Lung (tissue), 12 donors: ENCODE results near the gene TMEM30A. TPM values are rescaled to one million over a fixed set of nuclear protein-coding genes. Genes with fewer than 3 reads are reported as not detected.

ENCODE experiments used
- ATAC-seq: fragments of 200-7000 bp; cut with Tn5 transposase; one replicate; pipeline ENCODE4 v1.9.1; 2020; ENCODE audit warnings: moderate number of reproducible peaks; ENCODE audit not compliant: insufficient read depth, low FRiP score
- DNase-seq, 3 donors: peaks; one replicate each; pipeline ENCODE4 v3.0.0-alpha.2; 2013 to 2017
- H3K27ac ChIP-seq, 2 donors: one replicate each; pipeline ENCODE4 v1.5.1; 2013; ENCODE audit warnings: mild to moderate bottlenecking in 2 of 2, moderate library complexity in 2 of 2, control low read depth in 1 of 2, inconsistent platforms in 1 of 2, low read depth in 1 of 2, low read length in 1 of 2
- H3K27me3 ChIP-seq, 3 donors: one replicate each; pipeline ENCODE4 v1.5.1; 2013; ENCODE audit warnings: low read length in 2 of 3; ENCODE audit not compliant: control insufficient read depth in 3 of 3, insufficient read depth in 3 of 3
- H3K36me3 ChIP-seq, 4 donors: one replicate each; pipeline ENCODE4 v1.5.1; 2013; ENCODE audit warnings: low read length in 4 of 4, mild to moderate bottlenecking in 1 of 4, moderate library complexity in 1 of 4; ENCODE audit not compliant: control insufficient read depth in 4 of 4, insufficient read depth in 4 of 4
- H3K4me1 ChIP-seq, 5 donors: one replicate each; pipeline ENCODE4 v1.5.1; 2013; ENCODE audit warnings: low read length in 5 of 5, mild to moderate bottlenecking in 2 of 5, moderate library complexity in 1 of 5; ENCODE audit not compliant: control insufficient read depth in 5 of 5, insufficient read depth in 5 of 5
- H3K4me3 ChIP-seq: one replicate; pipeline ENCODE4 v1.5.1; 2013; ENCODE audit warnings: mild to moderate bottlenecking, control low read depth, moderate library complexity
- H3K9ac ChIP-seq, 2 donors: one replicate each; pipeline ENCODE4 v1.5.1; 2013; ENCODE audit warnings: low read length in 2 of 2, control low read depth in 1 of 2; ENCODE audit not compliant: insufficient read depth in 1 of 2
- H3K9me3 ChIP-seq, 4 donors: one replicate each; pipeline ENCODE4 v1.5.1; 2013; ENCODE audit warnings: low read length in 3 of 4, mild to moderate bottlenecking in 1 of 4, moderate library complexity in 1 of 4; ENCODE audit not compliant: control insufficient read depth in 4 of 4, insufficient read depth in 3 of 4
- CTCF ChIP-seq: IDR thresholded peaks from 2 replicates; pipeline ENCODE4 v1.5.1; 2012; ENCODE audit warnings: mild to moderate bottlenecking; ENCODE audit errors: control extremely low read depth, extremely low read depth
- WGBS, 2 donors: extraction: QIAGEN DNeasy Blood & Tissue Kit; methylation state at CpG; one replicate each; pipeline ENCODE4 v1.1.7; 2013; 5-methylcytosine and 5-hydroxymethylcytosine counted together
- polyA plus RNA-seq, 2 donors: library from polyadenylated mRNA; stranded (reverse); fragments of 200-250 nt; gene quantifications; one replicate each; pipeline ENCODE4 v1.2.1, GENCODE V29; 2013
- total RNA-seq, 2 donors: library from RNA; depleted of rRNA in 1 of 2; stranded (reverse); fragments of >200 nt in 1 of 2; gene quantifications; one replicate each; pipeline ENCODE4 v1.2.1, GENCODE V29; 2014 to 2021
- donor health status: control.
- donor health status: control.
- donor health status: Bipolar disorder and iron deficiency.
- donor health status: healthy.
- donor health status: DM: yes; HTN: yes; CAD: no.

Gene TMEM30A
- total and polyA plus RNA-seq, 4 donors: 46.4 to 164 (median 99.4) TPM

GRCh38 chr6:75222261-75222660, 62.3 kb downstream of the TMEM30A start:
- H3K9me3 ChIP-seq: no peaks in the 10 kb centered on the region
- H3K36me3 ChIP-seq: no peaks in the 10 kb centered on the region
- no peak for TF ChIP-seq CTCF
- no peak for ATAC-seq
- H3K4me3 ChIP-seq: no peak overlapping the region
- no peak overlapping the region for H3K9ac ChIP-seq
- no peak for DNase-seq
- no peak overlapping the region for H3K27ac ChIP-seq
- no peaks in the 10 kb centered on the region for H3K27me3 ChIP-seq
- peaks cover 0 to 57% (median 3%) of the 10 kb centered on the region in 5 donors for H3K4me1 ChIP-seq

DNA sequence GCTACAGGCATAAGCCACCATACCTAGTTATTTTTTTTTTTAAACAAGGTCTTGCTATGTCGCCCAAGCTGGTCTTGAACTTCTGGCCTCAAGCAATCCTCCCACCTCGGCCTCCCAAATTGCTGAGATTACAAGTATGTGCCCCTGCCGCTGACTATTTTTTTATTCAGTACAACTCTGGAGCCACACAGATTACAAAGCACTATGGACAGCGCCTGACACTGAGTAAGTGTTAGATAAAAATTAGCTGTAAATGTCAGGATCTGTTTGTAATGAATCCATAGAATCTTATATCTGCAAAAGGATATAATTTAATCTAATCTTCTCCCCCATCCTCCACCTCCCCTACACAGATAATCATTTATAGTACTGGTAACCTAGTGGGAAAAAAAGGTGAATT, 63.5 kb downstream of the TMEM30A start:
- 81 to 86% methylated on average over 4 of the region's 4 CpGs for WGBS, 2 donors
- H3K9ac ChIP-seq: no peak overlapping the region

GRCh38 chr6:75220357-75220756, 64.2 kb downstream of the TMEM30A start:
- Histone ChIP-seq H3K9ac (no peak overlapping the region), H3K27me3 (no peaks in the 10 kb centered on the region), H3K9me3 (no peaks in the 10 kb centered on the region), H3K4me1 (peaks cover 0 to 61% (median 8%) of the 10 kb centered on the region in 5 donors), H3K27ac (no peak overlapping the region), H3K36me3 (no peaks in the 10 kb centered on the region), H3K4me3 (no peak overlapping the region)
- ATAC-seq: no peak
- no peak for TF ChIP-seq CTCF
- 52 to 78% methylated on average over 1 of the region's 1 CpG for WGBS, 2 donors
- DNase-seq: peak in 1 of 3 donors; percentile 55

More for the DNA sequence above, 63.5 kb downstream of the TMEM30A start:
- H3K27me3 ChIP-seq: no peaks in the 10 kb centered on the region
- no peak overlapping the region for H3K4me3 ChIP-seq
- ATAC-seq: no peak
- H3K4me1 ChIP-seq: peaks cover 0 to 61% (median 8%) of the 10 kb centered on the region in 5 donors
- TF ChIP-seq CTCF: no peak
- H3K9me3 ChIP-seq: no peaks in the 10 kb centered on the region
- no peak overlapping the region for H3K27ac ChIP-seq
- peak in 2 of 3 donors; percentile 68 to 73 for DNase-seq
- no peaks in the 10 kb centered on the region for H3K36me3 ChIP-seq

GRCh38 chr6:75219263-75219662, 65.3 kb downstream of the TMEM30A start:
- Histone ChIP-seq H3K36me3 (no peaks in the 10 kb centered on the region), H3K4me1 (peaks cover 0 to 56% (median 8%) of the 10 kb centered on the region in 5 donors), H3K9me3 (no peaks in the 10 kb centered on the region), H3K27me3 (no peaks in the 10 kb centered on the region), H3K27ac (no peak overlapping the region), H3K9ac (no peak overlapping the region), H3K4me3 (no peak overlapping the region)
- peak; percentile 30 to 84 (median 80) for DNase-seq
- TF ChIP-seq CTCF: no peak
- no peak for ATAC-seq
- 84 to 87% methylated on average over 3 of the region's 3 CpGs for WGBS, 2 donors
